HEK293T (cell line): ENCODE data around the gene NCCRP1.
"Not testable (repeated sequence)": the region's sequence is repeated elsewhere in the genome, so short reads cannot be mapped to it uniquely, and the experiment has no call there.

Experiments used
- CTCF ChIA-PET: fragments of 350-600 bp; formaldehyde crosslinking; extraction: SDS; loops from one replicate; lab custom pipeline; 2021; ENCODE audit warnings: antibody characterized with exemption, inconsistent platforms; lab: Yijun Ruan, JAX
- POLR2A ChIA-PET: fragments of 350-600 bp; formaldehyde crosslinking; extraction: SDS; loops from one replicate; lab custom pipeline; 2020; ENCODE audit warnings: antibody characterized with exemption, inconsistent platforms; lab: Yijun Ruan, JAX
- DNase-seq: peaks from one replicate; pipeline ENCODE4 v3.0.0; 2012; ENCODE audit warnings: mixed read lengths; ENCODE audit errors: extremely low spot score
- ARNT ChIP-seq: fragments of 450-650 bp; IDR thresholded peaks from 2 replicates; pipeline ENCODE4 v1.6.1; 2017; ENCODE audit warnings: mild to moderate bottlenecking
- BHLHE40 ChIP-seq: fragments of 450-650 bp; IDR thresholded peaks from 2 replicates; pipeline ENCODE4 v1.6.1; 2016; ENCODE audit warnings: mild to moderate bottlenecking, moderate library complexity, borderline replicate concordance
- ELF4 ChIP-seq: fragments of 450-650 bp; IDR thresholded peaks from 2 replicates; pipeline ENCODE4 v1.6.1; 2017; ENCODE audit warnings: antibody characterized with exemption
- FOXA1 ChIP-seq: fragments of 450-650 bp; IDR thresholded peaks from 2 replicates; pipeline ENCODE4 v1.6.1; 2016; ENCODE audit warnings: mild to moderate bottlenecking
- FOXK2 ChIP-seq: fragments of 450-650 bp; IDR thresholded peaks from 2 replicates; pipeline ENCODE4 v1.6.1; 2016; ENCODE audit warnings: mild to moderate bottlenecking
- FOXM1 ChIP-seq: fragments of 450-650 bp; IDR thresholded peaks from 2 replicates; pipeline ENCODE4 v1.6.1; 2017; ENCODE audit warnings: mild to moderate bottlenecking, borderline replicate concordance
- HDGF ChIP-seq: fragments of 450-650 bp; IDR thresholded peaks from 2 replicates; pipeline ENCODE4 v1.6.1; 2017; ENCODE audit warnings: antibody characterized with exemption, borderline replicate concordance
- L3MBTL2 ChIP-seq: fragments of 450-650 bp; conservative IDR thresholded peaks from 2 replicates; pipeline ENCODE4 v1.6.1; 2016; ENCODE audit warnings: mild to moderate bottlenecking
- LEF1 ChIP-seq: fragments of 450-650 bp; IDR thresholded peaks from 2 replicates; pipeline ENCODE4 v1.6.1; 2017; ENCODE audit warnings: mild to moderate bottlenecking, borderline replicate concordance
- NFRKB ChIP-seq: fragments of 450-650 bp; IDR thresholded peaks from 2 replicates; pipeline ENCODE4 v1.6.1; 2016; ENCODE audit warnings: mild to moderate bottlenecking, moderate library complexity
- SP1 ChIP-seq: fragments of 450-650 bp; IDR thresholded peaks from 2 replicates; pipeline ENCODE4 v1.6.1; 2017
- SUZ12 ChIP-seq: fragments of 450-650 bp; IDR thresholded peaks from 2 replicates; pipeline ENCODE4 v1.6.1; 2016; ENCODE audit warnings: mild to moderate bottlenecking
- TARDBP ChIP-seq: fragments of 450-650 bp; IDR thresholded peaks from 2 replicates; pipeline ENCODE4 v1.6.1; 2016
- ZNF384 ChIP-seq: fragments of 450-650 bp; IDR thresholded peaks from 2 replicates; pipeline ENCODE4 v1.6.1; 2016
- TF ChIP-seq, protein P1 (sequence below): fragments of 450-650 bp; IDR thresholded peaks from 2 replicates; pipeline ENCODE4 v1.6.1; 2016

Gene NCCRP1

DNA sequence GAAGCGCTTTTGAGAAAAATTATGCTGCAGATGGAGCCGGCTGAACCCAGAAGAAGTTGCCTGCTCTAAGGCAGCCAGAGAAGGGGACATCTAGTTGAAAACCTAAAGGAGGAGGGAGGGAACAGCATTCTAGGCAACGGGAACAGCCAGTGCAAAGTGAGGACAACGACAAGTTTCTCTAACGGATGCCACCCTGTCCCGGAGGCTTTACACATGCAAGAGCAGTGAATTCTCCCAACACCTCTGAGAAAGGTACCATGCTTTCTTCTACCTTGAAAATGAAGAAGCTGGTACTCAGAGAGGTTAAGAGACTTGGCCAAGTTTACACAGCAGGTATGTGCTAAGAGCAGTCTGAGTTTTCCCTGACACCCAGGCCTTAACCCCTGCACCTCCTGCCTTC lies 42.2 kb downstream of the NCCRP1 start:
- ChIA-PET POLR2A (no interaction called here), CTCF (no interaction called here)
- DNase-seq, result no peak
- TF ChIP-seq TARDBP, result no peak
- no peak for TF ChIP-seq BHLHE40
- TF ChIP-seq SP1, result no peak
- TF ChIP-seq FOXK2, result no peak
- TF ChIP-seq NFRKB, result no peak

DNA sequence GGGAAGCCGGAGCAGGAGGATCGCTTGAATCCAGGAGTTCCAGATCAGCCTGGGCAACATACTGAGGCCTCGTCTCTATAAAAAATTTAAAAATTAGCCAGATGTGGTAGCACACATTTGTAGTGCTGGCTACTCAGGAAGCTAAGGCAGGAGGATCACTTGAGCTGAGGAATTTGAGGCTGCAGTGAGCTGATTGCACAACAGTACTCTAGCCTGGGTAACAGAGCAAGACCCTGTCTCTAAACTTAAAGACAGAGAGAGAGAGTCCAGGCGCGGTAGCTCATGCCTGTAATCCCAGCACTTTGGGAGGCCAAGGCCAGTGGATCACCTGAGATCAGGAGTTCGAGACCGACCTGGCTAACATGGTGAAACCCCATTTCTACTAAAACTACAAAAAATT lies 43.7 kb downstream of the NCCRP1 start:
- DNase-seq, result no peak
- POLR2A ChIA-PET, result no interaction called here
- CTCF ChIA-PET, result no interaction called here
- no peak for TF ChIP-seq TARDBP
- no peak for TF ChIP-seq LEF1
- no peak for TF ChIP-seq BHLHE40
- TF ChIP-seq FOXK2, result no peak
- TF ChIP-seq, protein P1, sequence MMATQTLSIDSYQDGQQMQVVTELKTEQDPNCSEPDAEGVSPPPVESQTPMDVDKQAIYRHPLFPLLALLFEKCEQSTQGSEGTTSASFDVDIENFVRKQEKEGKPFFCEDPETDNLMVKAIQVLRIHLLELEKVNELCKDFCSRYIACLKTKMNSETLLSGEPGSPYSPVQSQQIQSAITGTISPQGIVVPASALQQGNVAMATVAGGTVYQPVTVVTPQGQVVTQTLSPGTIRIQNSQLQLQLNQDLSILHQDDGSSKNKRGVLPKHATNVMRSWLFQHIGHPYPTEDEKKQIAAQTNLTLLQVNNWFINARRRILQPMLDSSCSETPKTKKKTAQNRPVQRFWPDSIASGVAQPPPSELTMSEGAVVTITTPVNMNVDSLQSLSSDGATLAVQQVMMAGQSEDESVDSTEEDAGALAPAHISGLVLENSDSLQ, result no peak

DNA sequence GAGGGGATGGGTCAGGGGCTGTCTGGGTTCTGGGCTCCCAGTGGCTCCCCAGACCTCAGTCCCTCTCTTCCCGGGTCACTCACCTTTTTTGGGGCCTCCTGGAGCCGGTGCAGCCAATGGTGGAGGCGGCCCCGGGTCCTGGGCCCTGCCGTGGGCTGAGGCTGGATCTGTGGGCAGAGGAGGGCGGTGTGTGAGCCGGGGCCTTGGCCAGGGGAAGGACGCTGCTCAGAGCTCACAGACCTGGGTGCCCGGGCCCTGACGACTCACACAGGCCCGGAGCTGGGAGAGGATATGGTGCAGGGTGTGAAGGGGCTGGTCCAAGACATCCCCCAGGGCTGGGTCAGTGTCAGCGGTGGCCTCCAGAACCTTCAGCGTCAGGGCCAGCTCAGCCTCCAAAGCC lies 47.0 kb downstream of the NCCRP1 start:
- POLR2A ChIA-PET, CTCF ChIA-PET: not testable (repeated sequence)

DNA sequence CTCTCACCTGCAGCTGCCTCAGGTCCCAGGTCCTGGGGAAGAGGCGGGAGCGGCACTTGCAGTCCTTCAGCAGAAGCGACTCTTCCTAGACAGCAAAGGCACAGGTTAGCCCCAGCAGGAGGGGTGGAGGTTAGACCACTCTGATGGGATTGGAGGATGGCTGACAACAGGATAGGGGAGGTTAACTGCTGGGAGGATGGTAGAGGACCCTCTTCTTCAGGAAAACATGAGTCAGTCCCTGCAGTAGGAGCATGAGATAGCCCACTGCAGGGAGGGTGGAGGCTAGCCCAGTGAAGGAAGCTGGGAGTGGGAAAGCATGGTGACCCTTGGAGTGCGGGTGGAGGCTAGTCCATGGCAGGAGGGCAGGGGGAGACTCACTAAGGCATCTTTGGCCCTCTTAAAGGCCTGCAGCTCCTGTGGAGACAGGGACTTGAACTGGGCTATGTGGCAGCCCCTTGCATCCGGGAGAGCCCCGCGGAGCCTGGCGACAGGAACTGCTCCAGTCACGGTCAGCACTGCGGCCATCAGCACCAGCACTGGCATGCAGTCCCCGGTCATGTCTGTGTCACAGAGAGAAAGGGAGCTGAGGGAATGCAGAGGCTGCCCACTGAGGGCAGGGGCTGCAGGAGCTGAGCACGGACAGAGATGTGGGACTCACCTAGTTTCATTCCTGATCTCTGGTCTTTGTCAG lies 47.8 kb downstream of the NCCRP1 start, which contains the start of gene IFNL3:
IFNL3 (minus strand) TSS at position 597 of the 691 bp plus-strand sequence; CDS start at position 558, 39 bp downstream.
- CTCF ChIA-PET, POLR2A ChIA-PET, DNase-seq: not testable (repeated sequence)

More for the DNA sequence above, 47.0 kb downstream of the NCCRP1 start:
- DNase-seq, result not testable (repeated sequence)

DNA sequence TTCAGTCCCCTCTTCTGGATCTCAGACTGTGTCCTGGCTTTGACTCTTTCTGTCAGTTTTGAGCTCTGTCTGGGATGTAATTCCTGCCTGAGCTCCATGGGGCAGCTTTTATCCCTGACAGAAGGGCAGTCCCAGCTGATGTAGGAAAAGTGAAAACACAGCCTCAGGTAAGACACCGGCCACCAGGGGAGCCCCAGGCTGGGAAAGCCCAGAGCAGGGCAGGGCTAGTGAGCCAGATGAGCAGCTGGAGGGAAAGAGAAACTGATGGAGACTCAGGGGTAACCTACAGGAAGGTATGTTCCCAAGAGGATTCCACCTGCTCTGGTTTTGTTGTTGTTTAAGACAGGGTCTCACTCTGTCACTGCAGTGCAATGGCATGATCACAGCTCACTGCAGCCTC lies 48.4 kb downstream of the NCCRP1 start:
- DNase-seq, CTCF ChIA-PET, POLR2A ChIA-PET: not testable (repeated sequence)

DNA sequence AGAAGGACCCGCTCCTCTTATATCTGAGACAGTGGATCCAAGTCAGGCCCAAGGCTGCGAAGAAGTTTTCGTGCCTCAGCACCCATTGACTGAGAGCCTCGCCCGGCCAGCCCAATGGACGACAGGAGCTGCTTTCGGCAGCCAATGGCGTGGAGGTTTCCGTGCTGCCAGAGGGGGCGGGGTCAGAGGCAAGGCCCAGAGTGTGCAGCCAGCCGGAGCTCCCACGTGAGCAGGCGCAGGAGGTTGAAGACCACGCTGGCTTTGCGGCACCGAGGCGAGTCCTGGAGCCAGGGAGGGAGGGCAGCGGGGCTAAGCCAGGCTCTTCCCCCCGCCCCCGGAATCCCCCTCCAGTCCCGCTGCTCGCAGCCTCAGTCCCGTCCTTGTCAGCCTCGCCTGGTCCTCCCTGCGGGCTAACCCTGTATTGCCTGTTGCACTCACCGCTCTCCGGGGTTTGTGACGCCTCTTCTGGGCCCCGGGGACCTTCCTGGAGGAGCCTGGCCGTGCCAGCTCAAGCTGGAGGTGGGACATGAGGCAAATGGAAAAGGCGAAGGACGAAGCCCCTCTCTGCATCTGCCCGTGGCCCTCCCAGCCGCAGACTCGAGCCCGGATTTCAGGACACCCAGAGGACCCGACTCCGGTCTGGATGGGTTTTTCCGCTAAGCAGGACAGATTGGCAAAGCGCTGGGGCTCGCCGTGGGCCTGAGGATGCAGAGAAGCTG lies 50.3 kb downstream of the NCCRP1 start:
- POLR2A ChIA-PET, result no interaction called here
- DNase-seq, result no peak
- CTCF ChIA-PET, result no interaction called here
- TF ChIP-seq L3MBTL2, result no peak
- no peak for TF ChIP-seq ARNT
- TF ChIP-seq LEF1, result no peak
- TF ChIP-seq SP1, result no peak
- no peak for TF ChIP-seq FOXA1
- no peak for TF ChIP-seq HDGF
- no peak for TF ChIP-seq ELF4
- no peak for TF ChIP-seq ZNF384
- TF ChIP-seq BHLHE40, result no peak
- TF ChIP-seq TARDBP, result no peak
- TF ChIP-seq, protein P1, result no peak
- TF ChIP-seq SUZ12, result no peak
- TF ChIP-seq FOXM1, result no peak

DNA sequence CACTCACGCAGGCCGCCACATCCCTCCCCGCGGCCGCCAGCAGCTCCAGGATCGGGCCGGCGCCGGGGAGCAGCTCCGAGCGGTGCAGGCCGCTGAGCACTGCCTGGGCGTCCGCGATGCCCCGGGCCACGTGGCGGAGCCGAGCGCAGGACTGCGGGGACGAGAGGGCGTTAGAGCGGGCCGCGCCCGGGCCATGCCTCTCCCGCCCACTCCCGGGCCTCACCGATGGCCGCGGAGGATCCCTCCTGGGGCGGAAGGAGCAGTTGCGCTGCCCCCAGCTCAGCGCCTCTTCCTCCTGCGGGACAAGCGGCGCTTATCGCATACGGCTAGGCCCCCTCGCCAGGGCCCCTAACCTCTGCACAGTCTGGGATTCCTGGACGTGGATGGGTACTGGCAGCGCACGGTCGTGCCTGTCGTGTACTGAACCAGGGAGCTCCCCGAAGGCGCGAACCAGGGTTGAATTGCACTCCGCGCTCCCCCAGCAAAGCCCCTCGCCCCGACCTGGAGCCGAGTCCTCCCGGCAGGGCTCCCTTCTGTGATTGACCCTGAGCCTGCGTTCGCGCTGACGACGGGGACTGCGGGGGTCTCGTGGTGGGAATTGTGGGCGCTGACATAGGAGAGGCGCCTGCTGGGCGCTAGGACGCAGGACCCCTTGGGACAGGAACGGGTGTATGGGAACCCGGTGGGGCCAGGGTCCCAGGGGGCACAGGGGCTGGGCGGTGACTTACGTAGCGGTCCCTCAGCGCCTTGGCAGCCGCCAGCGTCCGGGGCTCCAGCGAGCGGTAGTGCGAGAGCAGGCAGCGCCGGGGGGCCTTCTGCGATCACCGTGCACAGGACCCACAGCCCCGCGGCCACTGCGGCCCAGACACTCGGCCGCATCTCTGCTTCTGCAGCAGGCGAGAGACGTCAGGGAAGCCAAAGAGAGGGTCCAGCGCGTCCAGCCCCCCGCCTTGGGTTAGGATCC lies 51.2 kb downstream of the NCCRP1 start:
- POLR2A ChIA-PET, result no interaction called here
- DNase-seq, result no peak
- TF ChIP-seq ARNT, result no peak
- TF ChIP-seq BHLHE40, result no peak
- TF ChIP-seq SP1, result no peak
- no peak for TF ChIP-seq FOXM1
- TF ChIP-seq SUZ12, result no peak
- no peak for TF ChIP-seq LEF1
- TF ChIP-seq, protein P1, result no peak
- no peak for TF ChIP-seq NFRKB
- CTCF ChIA-PET, result no interaction called here
